ENCODE measurements around the gene DVL3. TPM values are rescaled to one million over a fixed set of nuclear protein-coding genes. Genes with fewer than 3 reads are reported as not detected.

The DVL3 gene
- total and polyA plus RNA-seq, 5 donors from 2014 or later: 4.1 to 36.2 (median 7.2) TPM

- DNase-seq (no peak), ATAC-seq (ENCODE audit: low read depth in 2 of 2) (no peak)
- no peaks in the 10 kb centered on the region for H3K36me3 Mint-ChIP-seq
- no peaks in the 10 kb centered on the region for H3K36me3 ChIP-seq (ENCODE audit: control insufficient read depth, insufficient read depth, low read length)
- H3K27ac Mint-ChIP-seq: peak overlapping the region in 1 of 3 donors; percentile 2
- H3K9me3 Mint-ChIP-seq: peaks cover 0 to 4% (median 0%) of the 10 kb centered on the region in 7 donors
- no peaks in the 10 kb centered on the region for H3K4me1 Mint-ChIP-seq
- H3K27me3 Mint-ChIP-seq: peaks cover 16% of the 10 kb centered on the region
- H3K27ac ChIP-seq (ENCODE audit: insufficient read depth, low read length, poor library complexity, severe bottlenecking): no peak overlapping the region
- no peaks in the 10 kb centered on the region for H3K9me3 ChIP-seq (ENCODE audit: control insufficient read depth in 2 of 2, low read length in 2 of 2)
- H3K4me3 Mint-ChIP-seq: no peak overlapping the region
- no peak overlapping the region for H3K4me3 ChIP-seq (ENCODE audit: low read depth, low read length)
- H3K4me1 ChIP-seq (ENCODE audit: control insufficient read depth, insufficient read depth, low read length, poor library complexity, severe bottlenecking): no peaks in the 10 kb centered on the region
- H3K27me3 ChIP-seq (ENCODE audit: control insufficient read depth, insufficient read depth, low read length): peaks cover 2% of the 10 kb centered on the region
Measured at GRCh38 chr3:184203526-184203925, 48.3 kb downstream of the DVL3 start.

GRCh38 chr3:184209146-184209923 lies 54.2 kb downstream of the DVL3 start:
- no peak for ATAC-seq (ENCODE audit: low read depth in 2 of 2)
- Histone ChIP-seq H3K9me3 (ENCODE audit: control insufficient read depth in 2 of 2, low read length in 2 of 2) (no peaks in the 10 kb centered on the region), H3K36me3 (ENCODE audit: control insufficient read depth, insufficient read depth, low read length) (no peaks in the 10 kb centered on the region), H3K27ac (ENCODE audit: insufficient read depth, low read length, poor library complexity, severe bottlenecking) (no peak overlapping the region), H3K4me3 (ENCODE audit: low read depth, low read length) (no peak overlapping the region), H3K27me3 (ENCODE audit: control insufficient read depth, insufficient read depth, low read length) (peaks cover 2% of the 10 kb centered on the region), H3K4me1 (ENCODE audit: control insufficient read depth, insufficient read depth, low read length, poor library complexity, severe bottlenecking) (no peaks in the 10 kb centered on the region)
- Mint-ChIP-seq H3K27ac (no peak overlapping the region), H3K36me3 (no peaks in the 10 kb centered on the region), H3K9me3 (peaks cover 0 to 4% (median 0%) of the 10 kb centered on the region in 7 donors), H3K4me1 (no peaks in the 10 kb centered on the region), H3K4me3 (no peak overlapping the region), H3K27me3 (peaks cover 21% of the 10 kb centered on the region)
- no peak for DNase-seq

GRCh38 chr3:184211297-184211696 lies 56.1 kb downstream of the DVL3 start:
- no peak overlapping the region for H3K4me3 Mint-ChIP-seq
- H3K36me3 Mint-ChIP-seq: no peaks in the 10 kb centered on the region
- no peak overlapping the region for H3K27ac Mint-ChIP-seq
- Histone ChIP-seq H3K36me3 (ENCODE audit: control insufficient read depth, insufficient read depth, low read length) (no peaks in the 10 kb centered on the region), H3K4me1 (ENCODE audit: control insufficient read depth, insufficient read depth, low read length, poor library complexity, severe bottlenecking) (no peaks in the 10 kb centered on the region), H3K9me3 (ENCODE audit: control insufficient read depth in 2 of 2, low read length in 2 of 2) (no peaks in the 10 kb centered on the region), H3K4me3 (ENCODE audit: low read depth, low read length) (no peak overlapping the region), H3K27ac (ENCODE audit: insufficient read depth, low read length, poor library complexity, severe bottlenecking) (no peak overlapping the region), H3K27me3 (ENCODE audit: control insufficient read depth, insufficient read depth, low read length) (peaks cover 3% of the 10 kb centered on the region)
- peaks cover 0 to 3% (median 0%) of the 10 kb centered on the region in 7 donors for H3K9me3 Mint-ChIP-seq
- DNase-seq (no peak), ATAC-seq (ENCODE audit: low read depth in 2 of 2) (no peak)
- no peaks in the 10 kb centered on the region for H3K4me1 Mint-ChIP-seq
- peaks cover 9% of the 10 kb centered on the region for H3K27me3 Mint-ChIP-seq

- Mint-ChIP-seq H3K27ac (no peak overlapping the region), H3K27me3 (peaks cover 5% of the 10 kb centered on the region), H3K9me3 (peaks cover 0 to 1% (median 0%) of the 10 kb centered on the region in 7 donors), H3K36me3 (no peaks in the 10 kb centered on the region), H3K4me1 (no peaks in the 10 kb centered on the region), H3K4me3 (no peak overlapping the region)
- DNase-seq (no peak), ATAC-seq (ENCODE audit: low read depth in 2 of 2) (no peak)
- H3K4me1 ChIP-seq (ENCODE audit: control insufficient read depth, insufficient read depth, low read length, poor library complexity, severe bottlenecking): no peaks in the 10 kb centered on the region
- no peaks in the 10 kb centered on the region for H3K9me3 ChIP-seq (ENCODE audit: control insufficient read depth in 2 of 2, low read length in 2 of 2)
- H3K36me3 ChIP-seq (ENCODE audit: control insufficient read depth, insufficient read depth, low read length): no peaks in the 10 kb centered on the region
- H3K4me3 ChIP-seq (ENCODE audit: low read depth, low read length): no peak overlapping the region
- no peak overlapping the region for H3K27ac ChIP-seq (ENCODE audit: insufficient read depth, low read length, poor library complexity, severe bottlenecking)
- peaks cover 3% of the 10 kb centered on the region for H3K27me3 ChIP-seq (ENCODE audit: control insufficient read depth, insufficient read depth, low read length)
Measured at GRCh38 chr3:184211718-184212117, 56.5 kb downstream of the DVL3 start.

GRCh38 chr3:184218814-184219213 lies 63.6 kb downstream of the DVL3 start:
- no peaks in the 10 kb centered on the region for H3K4me1 ChIP-seq (ENCODE audit: control insufficient read depth, insufficient read depth, low read length, poor library complexity, severe bottlenecking)
- H3K4me3 ChIP-seq (ENCODE audit: low read depth, low read length): no peak overlapping the region
- DNase-seq: no peak
- ATAC-seq (ENCODE audit: low read depth in 2 of 2): no peak
- no peaks in the 10 kb centered on the region for H3K9me3 ChIP-seq (ENCODE audit: control insufficient read depth in 2 of 2, low read length in 2 of 2)
- no peaks in the 10 kb centered on the region for H3K36me3 ChIP-seq (ENCODE audit: control insufficient read depth, insufficient read depth, low read length)
- H3K27me3 ChIP-seq (ENCODE audit: control insufficient read depth, insufficient read depth, low read length): peaks cover 3% of the 10 kb centered on the region
- H3K4me1 Mint-ChIP-seq: no peaks in the 10 kb centered on the region
- no peak overlapping the region for H3K27ac ChIP-seq (ENCODE audit: insufficient read depth, low read length, poor library complexity, severe bottlenecking)
- H3K9me3 Mint-ChIP-seq: no peaks in the 10 kb centered on the region
- no peaks in the 10 kb centered on the region for H3K36me3 Mint-ChIP-seq
- H3K27me3 Mint-ChIP-seq: peaks cover 10% of the 10 kb centered on the region
- H3K27ac Mint-ChIP-seq: no peak overlapping the region
- H3K4me3 Mint-ChIP-seq: no peak overlapping the region

- Mint-ChIP-seq H3K27ac (no peak overlapping the region), H3K4me3 (no peak overlapping the region), H3K36me3 (no peaks in the 10 kb centered on the region), H3K27me3 (peaks cover 44% of the 10 kb centered on the region), H3K9me3 (no peaks in the 10 kb centered on the region), H3K4me1 (peaks cover 0 to 3% (median under 1%) of the 10 kb centered on the region in 4 donors)
- ATAC-seq (ENCODE audit: low read depth in 2 of 2) (no peak), DNase-seq (no peak)
- no peak overlapping the region for H3K27ac ChIP-seq (ENCODE audit: insufficient read depth, low read length, poor library complexity, severe bottlenecking)
- H3K4me1 ChIP-seq (ENCODE audit: control insufficient read depth, insufficient read depth, low read length, poor library complexity, severe bottlenecking): no peaks in the 10 kb centered on the region
- H3K4me3 ChIP-seq (ENCODE audit: low read depth, low read length): no peak overlapping the region
- no peaks in the 10 kb centered on the region for H3K9me3 ChIP-seq (ENCODE audit: control insufficient read depth in 2 of 2, low read length in 2 of 2)
- no peaks in the 10 kb centered on the region for H3K27me3 ChIP-seq (ENCODE audit: control insufficient read depth, insufficient read depth, low read length)
- H3K36me3 ChIP-seq (ENCODE audit: control insufficient read depth, insufficient read depth, low read length): no peaks in the 10 kb centered on the region
Measured at GRCh38 chr3:184222521-184222920, 67.3 kb downstream of the DVL3 start.

Other genes with a start within 250 kb of the DVL3 start
- 27.1 TPM for gene ABCC5, start 137.5 kb upstream of the DVL3 start, total RNA-seq
- gene ABCC5, start 137.5 kb upstream of the DVL3 start, polyA plus RNA-seq: 10 to 100 TPM; 12.4 to 16.6 (median 13.5) TPM
- gene HTR3D, start 123.6 kb upstream of the DVL3 start, total RNA-seq: not detected
- gene HTR3D, start 123.6 kb upstream of the DVL3 start, polyA plus RNA-seq: not detected
- gene HTR3C, start 102.3 kb upstream of the DVL3 start, total RNA-seq: not detected
- not detected for gene HTR3C, start 102.3 kb upstream of the DVL3 start, polyA plus RNA-seq
- gene HTR3E, start 58.3 kb upstream of the DVL3 start, total RNA-seq: not detected
- gene HTR3E, start 58.3 kb upstream of the DVL3 start, polyA plus RNA-seq: not detected
- 51.0 TPM for gene EIF2B5, start 20.0 kb upstream of the DVL3 start, total RNA-seq
- 10 to 100 TPM; 50.6 to 60.1 (median 55.3) TPM for gene EIF2B5, start 20.0 kb upstream of the DVL3 start, polyA plus RNA-seq
- 150 TPM for gene AP2M1, start 19.5 kb downstream of the DVL3 start, total RNA-seq
- 100 to 1,000 TPM; 232 to 294 (median 248) TPM for gene AP2M1, start 19.5 kb downstream of the DVL3 start, polyA plus RNA-seq
- 128 TPM for gene ABCF3, start 30.8 kb downstream of the DVL3 start, total RNA-seq
- 10 to 100 TPM; 38.6 to 51.4 (median 40.5) TPM for gene ABCF3, start 30.8 kb downstream of the DVL3 start, polyA plus RNA-seq
- gene VWA5B2, start 74.2 kb downstream of the DVL3 start, total RNA-seq: not detected
- gene VWA5B2, start 74.2 kb downstream of the DVL3 start, polyA plus RNA-seq: under 1 TPM in 1 of 4 donors, not detected in 3; 0.74 TPM
- gene ALG3, start 93.6 kb downstream of the DVL3 start, total RNA-seq: 22.6 TPM
- 10 to 100 TPM; 49.6 to 64.0 (median 56.8) TPM for gene ALG3, start 93.6 kb downstream of the DVL3 start, polyA plus RNA-seq
- gene EEF1AKMT4, start 94.3 kb downstream of the DVL3 start, total RNA-seq: 0.84 TPM
- gene EEF1AKMT4, start 94.3 kb downstream of the DVL3 start, polyA plus RNA-seq: 1 to 10 TPM; 5.1 to 7.5 (median 5.7) TPM
- gene CAMK2N2, start 106.2 kb downstream of the DVL3 start, total RNA-seq: 0.37 TPM
- gene CAMK2N2, start 106.2 kb downstream of the DVL3 start, polyA plus RNA-seq: not detected
- gene ECE2, start 120.6 kb downstream of the DVL3 start, total RNA-seq: not detected
- gene ECE2, start 120.6 kb downstream of the DVL3 start, polyA plus RNA-seq: not detected
- 162 TPM for gene PSMD2, start 143.9 kb downstream of the DVL3 start, total RNA-seq
- gene PSMD2, start 143.9 kb downstream of the DVL3 start, polyA plus RNA-seq: 100 to 1,000 TPM; 151 to 206 (median 190) TPM
- gene EIF4G1, start 159.2 kb downstream of the DVL3 start, total RNA-seq: 182 TPM
- 10 to 100 TPM; 13.7 to 18.8 (median 16.5) TPM for gene EIF4G1, start 159.2 kb downstream of the DVL3 start, polyA plus RNA-seq
- gene FAM131A, start 182.2 kb downstream of the DVL3 start, total RNA-seq: 13.8 TPM
- 1 to 10 TPM; 2.0 to 4.3 (median 2.3) TPM for gene FAM131A, start 182.2 kb downstream of the DVL3 start, polyA plus RNA-seq
- 4.7 TPM for gene CLCN2, start 206.2 kb downstream of the DVL3 start, total RNA-seq
- gene CLCN2, start 206.2 kb downstream of the DVL3 start, polyA plus RNA-seq: under 1 TPM in 3 of 4 donors, not detected in 1; 0.30 to 0.59 (median 0.54) TPM
- gene POLR2H, start 206.3 kb downstream of the DVL3 start, total RNA-seq: 39.4 TPM
- 10 to 100 TPM; 56.8 to 64.9 (median 60.3) TPM for gene POLR2H, start 206.3 kb downstream of the DVL3 start, polyA plus RNA-seq
- not detected for gene THPO, start 222.8 kb downstream of the DVL3 start, total RNA-seq
- gene THPO, start 222.8 kb downstream of the DVL3 start, polyA plus RNA-seq: not detected
- gene CHRD, start 224.7 kb downstream of the DVL3 start, total RNA-seq: not detected
- gene CHRD, start 224.7 kb downstream of the DVL3 start, polyA plus RNA-seq: not detected